Activated CD4-positive, alpha-beta T cell treated with anti-CD3 and anti-CD28 coated beads, Interleukin-2, amount 50 U/mL, for 48 hours (primary cell): Measurements from ENCODE around the gene ABCD3.

Experiments used
- DNase-seq, 2 experiments: peaks; one replicate each; pipeline ENCODE4 v3.0.0-alpha.2; 2020

ABCD3 gene

GRCh38 chr1:94528299-94528698 is 110.1 kb downstream of the ABCD3 start:
- DNase-seq, result no peak

GRCh38 chr1:94528826-94529225 is 110.6 kb downstream of the ABCD3 start:
- no peak for DNase-seq

GRCh38 chr1:94529416-94529815 is 111.2 kb downstream of the ABCD3 start:
- no peak for DNase-seq

- DNase-seq, result no peak
These were observed 112.2 kb downstream of the ABCD3 start for GRCh38 chr1:94530373-94530878.

- DNase-seq, result no peak
These were observed 113.5 kb downstream of the ABCD3 start for GRCh38 chr1:94531664-94532063.

GRCh38 chr1:94532077-94532476 is 113.9 kb downstream of the ABCD3 start:
- no peak for DNase-seq

- DNase-seq, result no peak
These were observed 116.9 kb downstream of the ABCD3 start for GRCh38 chr1:94535095-94535494.

- DNase-seq, result no peak
These were observed 117.7 kb downstream of the ABCD3 start for GRCh38 chr1:94535879-94536278.

GRCh38 chr1:94537254-94537653 is 119.1 kb downstream of the ABCD3 start:
- no peak for DNase-seq

- no peak for DNase-seq
These were observed 120.1 kb downstream of the ABCD3 start for GRCh38 chr1:94538243-94538827.

GRCh38 chr1:94539496-94539895 is 121.3 kb downstream of the ABCD3 start:
- DNase-seq, result no peak

GRCh38 chr1:94540440-94541245 is 122.5 kb downstream of the ABCD3 start:
- DNase-seq, result no peak

- peak; percentile 79 to 85 for DNase-seq
These were observed 123.3 kb downstream of the ABCD3 start, which contains the start of gene F3 for GRCh38 chr1:94541246-94542087. F3 (minus strand) TSS chr1:94541759; CDS start chr1:94541636, 123 bp downstream.

GRCh38 chr1:94542088-94542870 is 124.1 kb downstream of the ABCD3 start:
- no peak for DNase-seq

- no peak for DNase-seq
These were observed 124.8 kb downstream of the ABCD3 start for GRCh38 chr1:94543001-94543400.

- DNase-seq, result no peak
These were observed 125.9 kb downstream of the ABCD3 start for GRCh38 chr1:94543893-94544635.

- DNase-seq, result no peak
These were observed 126.7 kb downstream of the ABCD3 start for GRCh38 chr1:94544706-94545490.

- no peak for DNase-seq
These were observed 131.5 kb downstream of the ABCD3 start for GRCh38 chr1:94549706-94550105.

GRCh38 chr1:94550396-94550795 is 132.2 kb downstream of the ABCD3 start:
- DNase-seq, result no peak

GRCh38 chr1:94550800-94551241 is 132.6 kb downstream of the ABCD3 start:
- DNase-seq, result no peak

- no peak for DNase-seq
These were observed 133.3 kb downstream of the ABCD3 start for GRCh38 chr1:94551449-94551848.
